Measurements from ENCODE around the gene NMT1.

Gene NMT1

GRCh38 chr17:45060797-45061605, at the start of gene NMT1:
TSS of gene NMT1 (plus strand) at chr17:45061317. CDS start at chr17:45061330, 13 bp downstream.
- DNase-seq (ENCODE audit: low read depth): peak; percentile 100

- DNase-seq (ENCODE audit: low read depth): no peak
Observed at GRCh38 chr17:45011767-45012166, 49.4 kb upstream of the NMT1 start.

GRCh38 chr17:45013021-45013997, 47.8 kb upstream of the NMT1 start:
- DNase-seq (ENCODE audit: low read depth): no peak

- no peak for DNase-seq (ENCODE audit: low read depth)
Observed at GRCh38 chr17:45016237-45016636, 44.9 kb upstream of the NMT1 start.

- DNase-seq (ENCODE audit: low read depth): peak; percentile 55
Observed at GRCh38 chr17:45016823-45017222, 44.3 kb upstream of the NMT1 start.

GRCh38 chr17:45018514-45018847, 42.6 kb upstream of the NMT1 start:
- peak; percentile 32 for DNase-seq (ENCODE audit: low read depth)

GRCh38 chr17:45018848-45019711, 42.0 kb upstream of the NMT1 start:
- DNase-seq (ENCODE audit: low read depth): peak; percentile 77

- peak; percentile 50 for DNase-seq (ENCODE audit: low read depth)
Observed at GRCh38 chr17:45020354-45021138, 40.6 kb upstream of the NMT1 start.

GRCh38 chr17:45021607-45022287, 39.4 kb upstream of the NMT1 start:
- peak; percentile 77 for DNase-seq (ENCODE audit: low read depth)

- no peak for DNase-seq (ENCODE audit: low read depth)
Observed at GRCh38 chr17:45022288-45022648, 38.8 kb upstream of the NMT1 start.

- DNase-seq (ENCODE audit: low read depth): no peak
Observed at GRCh38 chr17:45022655-45023339, 38.3 kb upstream of the NMT1 start.

- DNase-seq (ENCODE audit: low read depth): no peak
Observed at GRCh38 chr17:45029096-45029495, 32.0 kb upstream of the NMT1 start.

- no peak for DNase-seq (ENCODE audit: low read depth)
Observed at GRCh38 chr17:45029758-45030423, 31.2 kb upstream of the NMT1 start.

GRCh38 chr17:45030733-45031132, 30.4 kb upstream of the NMT1 start:
- no peak for DNase-seq (ENCODE audit: low read depth)

GRCh38 chr17:45031231-45032173, 29.6 kb upstream of the NMT1 start:
- no peak for DNase-seq (ENCODE audit: low read depth)

GRCh38 chr17:45032174-45032541, 29.0 kb upstream of the NMT1 start:
- DNase-seq (ENCODE audit: low read depth): no peak

- DNase-seq (ENCODE audit: low read depth): no peak
Observed at GRCh38 chr17:45034599-45034998, 26.5 kb upstream of the NMT1 start.

- DNase-seq (ENCODE audit: low read depth): no peak
Observed at GRCh38 chr17:45035848-45036247, 25.3 kb upstream of the NMT1 start.
